Esophagus muscularis mucosa (tissue), 3 donors: ENCODE measurements around the gene RAB40B.

Source experiments
- POLR2A ChIP-seq: fragments of 450-650 bp; IDR thresholded peaks from one replicate; pipeline ENCODE4 v1.6.1; 2017; ENCODE audit warnings: antibody characterized with exemption, moderate library complexity, mild to moderate bottlenecking, low read depth
- POLR2AphosphoS5 ChIP-seq, 2 donors: sonication (generic); formaldehyde crosslinking; IDR thresholded peaks; one replicate each; pipeline ENCODE4 v1.6.1; 2017; ENCODE audit warnings: antibody characterized with exemption in 2 of 2
- TF ChIP-seq, protein P1 (sequence below), 3 experiments: fragments of 200-600 bp in 2 of 3; fragments of 450-650 bp in 1 of 3; sonication (generic) in 2 of 3; IDR thresholded peaks; one replicate each; pipeline ENCODE4 v1.5.1; 2017 to 2019; ENCODE audit warnings: antibody characterized with exemption in 3 of 3, mild to moderate bottlenecking in 2 of 3, moderate library complexity in 1 of 3

DNA sequence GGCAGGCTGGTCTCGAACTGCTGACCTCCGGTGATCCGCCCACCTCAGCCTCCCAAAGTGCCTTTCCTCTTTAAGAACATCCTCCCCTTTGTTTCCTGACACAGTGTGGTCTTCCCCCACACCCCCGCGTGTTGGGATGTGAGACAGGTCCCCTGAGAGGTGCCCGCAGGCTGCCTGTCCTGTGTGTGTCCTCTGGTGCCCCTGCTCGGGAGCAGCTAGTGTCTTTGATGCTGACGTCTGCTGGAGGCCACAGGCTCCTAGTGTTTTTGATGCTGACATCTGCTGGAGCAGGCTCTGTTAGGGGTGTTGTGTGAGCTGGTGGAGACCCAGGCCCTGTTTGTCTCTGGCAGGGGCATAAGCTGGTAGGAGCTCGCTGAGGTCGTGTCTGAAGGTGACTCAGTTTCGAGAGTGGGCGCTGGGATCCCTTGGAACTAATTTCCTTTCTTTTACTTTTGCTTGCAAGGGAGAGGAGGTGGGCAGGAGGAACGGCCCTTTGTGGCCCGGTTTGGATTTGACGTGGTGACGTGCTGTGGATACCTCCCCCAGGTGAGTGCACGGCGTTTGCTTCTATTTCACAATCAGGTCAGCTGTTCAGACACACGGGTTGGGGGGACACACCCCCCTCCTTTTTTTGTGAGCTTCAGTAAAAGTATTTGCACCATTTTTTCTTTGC is 24.0 kb upstream of the RAB40B start:
- TF ChIP-seq, protein P1, sequence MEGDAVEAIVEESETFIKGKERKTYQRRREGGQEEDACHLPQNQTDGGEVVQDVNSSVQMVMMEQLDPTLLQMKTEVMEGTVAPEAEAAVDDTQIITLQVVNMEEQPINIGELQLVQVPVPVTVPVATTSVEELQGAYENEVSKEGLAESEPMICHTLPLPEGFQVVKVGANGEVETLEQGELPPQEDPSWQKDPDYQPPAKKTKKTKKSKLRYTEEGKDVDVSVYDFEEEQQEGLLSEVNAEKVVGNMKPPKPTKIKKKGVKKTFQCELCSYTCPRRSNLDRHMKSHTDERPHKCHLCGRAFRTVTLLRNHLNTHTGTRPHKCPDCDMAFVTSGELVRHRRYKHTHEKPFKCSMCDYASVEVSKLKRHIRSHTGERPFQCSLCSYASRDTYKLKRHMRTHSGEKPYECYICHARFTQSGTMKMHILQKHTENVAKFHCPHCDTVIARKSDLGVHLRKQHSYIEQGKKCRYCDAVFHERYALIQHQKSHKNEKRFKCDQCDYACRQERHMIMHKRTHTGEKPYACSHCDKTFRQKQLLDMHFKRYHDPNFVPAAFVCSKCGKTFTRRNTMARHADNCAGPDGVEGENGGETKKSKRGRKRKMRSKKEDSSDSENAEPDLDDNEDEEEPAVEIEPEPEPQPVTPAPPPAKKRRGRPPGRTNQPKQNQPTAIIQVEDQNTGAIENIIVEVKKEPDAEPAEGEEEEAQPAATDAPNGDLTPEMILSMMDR (IDR thresholded peaks at IDR 0.05): no peak
- TF ChIP-seq POLR2AphosphoS5 (IDR thresholded peaks at IDR 0.05) (no peak), POLR2A (no peak)
